Right lobe of liver (tissue), 4 donors: Measurements from ENCODE around the gene MARCHF10.

Experiments
- CTCF ChIP-seq, 4 donors: fragments of 200-600 bp in 3 of 4; fragments of 450-650 bp in 1 of 4; IDR thresholded peaks; one replicate each; pipeline versions ENCODE4 v1.5.1 to v1.8.0; 2016 to 2022; ENCODE audit warnings: antibody characterized with exemption in 4 of 4, mild to moderate bottlenecking in 2 of 4
- POLR2A ChIP-seq: fragments of 450-650 bp; IDR thresholded peaks from one replicate; pipeline ENCODE4 v1.6.1; 2017; ENCODE audit warnings: antibody characterized with exemption, mild to moderate bottlenecking
- donor health status: DM: no; HTN: no; CAD: no.
- donor health status: DM: no; HTN: no; CAD: no.
- donor health status: DM: no; HTN: yes; CAD: no.

DNA sequence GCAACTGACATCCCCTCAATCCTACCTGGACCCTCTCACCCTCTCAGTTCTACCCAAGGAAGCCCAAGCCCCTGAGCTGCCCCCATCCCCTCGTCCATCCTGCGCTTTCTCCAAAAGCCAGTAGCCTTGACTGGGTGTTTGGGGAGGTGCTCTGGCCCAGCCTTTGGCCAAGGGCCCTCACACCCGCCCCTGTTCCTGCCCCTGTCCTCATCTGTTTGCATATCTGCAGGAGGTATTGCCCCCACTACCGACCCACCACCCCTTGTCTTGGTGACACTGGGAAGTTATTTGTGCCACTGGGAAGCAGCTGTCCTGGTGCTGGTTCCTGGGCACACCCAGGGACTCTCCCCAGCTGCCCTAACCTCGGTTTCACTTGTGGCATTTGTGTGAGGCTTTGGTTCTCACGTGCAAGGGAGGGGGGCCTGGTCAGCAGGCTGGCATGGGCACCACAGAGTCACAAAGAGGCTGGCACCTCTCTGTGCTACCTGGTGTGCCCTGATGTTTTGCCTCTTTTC is 105.3 kb downstream of the MARCHF10 start:
- TF ChIP-seq CTCF (IDR thresholded peaks at IDR 0.05) (no peak), POLR2A (no peak)
